GM19193 (cell line): ENCODE data around the gene IQCE.

Experiments used
- POLR2A ChIP-seq: IDR thresholded peaks from 4 replicates; pipeline ENCODE4 v1.6.1; 2011; ENCODE audit not compliant: insufficient read depth, insufficient read length; ENCODE audit errors: extremely low read depth

IQCE gene

GRCh38 chr7:2577914-2578680 lies 19.3 kb downstream of the IQCE start:
- TF ChIP-seq POLR2A: no peak

- no peak for TF ChIP-seq POLR2A
Measured at GRCh38 chr7:2580636-2581035, 21.9 kb downstream of the IQCE start.

- TF ChIP-seq POLR2A: no peak
Measured at GRCh38 chr7:2582006-2582735, 23.4 kb downstream of the IQCE start.

- no peak for TF ChIP-seq POLR2A
Measured at GRCh38 chr7:2583798-2584580, 25.2 kb downstream of the IQCE start.

- no peak for TF ChIP-seq POLR2A
Measured at GRCh38 chr7:2585446-2585845, 26.7 kb downstream of the IQCE start.

GRCh38 chr7:2586326-2587020 lies 27.7 kb downstream of the IQCE start:
- TF ChIP-seq POLR2A: no peak

- TF ChIP-seq POLR2A: no peak
Measured at GRCh38 chr7:2587134-2587533, 28.4 kb downstream of the IQCE start.

- TF ChIP-seq POLR2A: no peak
Measured at GRCh38 chr7:2587778-2588177, 29.0 kb downstream of the IQCE start.

- TF ChIP-seq POLR2A: no peak
Measured at GRCh38 chr7:2589341-2589740, 30.6 kb downstream of the IQCE start.

- no peak for TF ChIP-seq POLR2A
Measured at GRCh38 chr7:2592375-2592865, 33.6 kb downstream of the IQCE start.

GRCh38 chr7:2593036-2593727 lies 34.4 kb downstream of the IQCE start:
- TF ChIP-seq POLR2A: no peak

GRCh38 chr7:2594599-2594998 lies 35.8 kb downstream of the IQCE start:
- TF ChIP-seq POLR2A: no peak

- no peak for TF ChIP-seq POLR2A
Measured at GRCh38 chr7:2595258-2595860, 36.6 kb downstream of the IQCE start.

- TF ChIP-seq POLR2A: no peak
Measured at GRCh38 chr7:2596464-2597272, 37.9 kb downstream of the IQCE start.

GRCh38 chr7:2597273-2597640 lies 38.5 kb downstream of the IQCE start:
- TF ChIP-seq POLR2A: no peak
